Spleen (tissue), 7 donors: ENCODE results near the gene CHRM1.

ENCODE experiments used
- POLR2A ChIP-seq, 3 donors: fragments of 450-650 bp; IDR thresholded peaks; one replicate each; pipeline ENCODE4 v1.5.1; 2017; ENCODE audit warnings: antibody characterized with exemption in 3 of 3, mild to moderate bottlenecking in 1 of 3
- POLR2AphosphoS5 ChIP-seq, 3 donors: sonication (generic); formaldehyde crosslinking; IDR thresholded peaks; one replicate each; pipeline ENCODE4 v1.5.1; 2017; ENCODE audit warnings: antibody characterized with exemption in 3 of 3
- TF ChIP-seq, protein P1 (sequence below), 11 experiments: fragments of 200-600 bp in 7 of 11; fragments of 450-650 bp in 4 of 11; sonication (generic) in 4 of 11; IDR thresholded peaks in 8 of 11; conservative IDR thresholded peaks in 3 of 11; 1 replicate in 7 of 11; 2 replicates in 4 of 11; pipeline versions ENCODE4 v1.4.0 to v1.8.0; 2016 to 2021; ENCODE audit warnings: antibody characterized with exemption in 11 of 11, inconsistent platforms in 4 of 11, mild to moderate bottlenecking in 1 of 11
- donor health status: DM: no; HTN: no; CAD: no; lungs with moderate emphysema.
- donor health status: DM: no; HTN: no; CAD: no.
- donor health status: DM: no; HTN: no; CAD: no.

GRCh38 chr11:62925308-62925707 is 4.1 kb upstream of the CHRM1 start:
- TF ChIP-seq, protein P1, sequence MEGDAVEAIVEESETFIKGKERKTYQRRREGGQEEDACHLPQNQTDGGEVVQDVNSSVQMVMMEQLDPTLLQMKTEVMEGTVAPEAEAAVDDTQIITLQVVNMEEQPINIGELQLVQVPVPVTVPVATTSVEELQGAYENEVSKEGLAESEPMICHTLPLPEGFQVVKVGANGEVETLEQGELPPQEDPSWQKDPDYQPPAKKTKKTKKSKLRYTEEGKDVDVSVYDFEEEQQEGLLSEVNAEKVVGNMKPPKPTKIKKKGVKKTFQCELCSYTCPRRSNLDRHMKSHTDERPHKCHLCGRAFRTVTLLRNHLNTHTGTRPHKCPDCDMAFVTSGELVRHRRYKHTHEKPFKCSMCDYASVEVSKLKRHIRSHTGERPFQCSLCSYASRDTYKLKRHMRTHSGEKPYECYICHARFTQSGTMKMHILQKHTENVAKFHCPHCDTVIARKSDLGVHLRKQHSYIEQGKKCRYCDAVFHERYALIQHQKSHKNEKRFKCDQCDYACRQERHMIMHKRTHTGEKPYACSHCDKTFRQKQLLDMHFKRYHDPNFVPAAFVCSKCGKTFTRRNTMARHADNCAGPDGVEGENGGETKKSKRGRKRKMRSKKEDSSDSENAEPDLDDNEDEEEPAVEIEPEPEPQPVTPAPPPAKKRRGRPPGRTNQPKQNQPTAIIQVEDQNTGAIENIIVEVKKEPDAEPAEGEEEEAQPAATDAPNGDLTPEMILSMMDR (IDR thresholded peaks at IDR 0.05 in 8 of 11, conservative IDR thresholded peaks at IDR 0.05 in 3 of 11), result no peak
- TF ChIP-seq POLR2A (IDR thresholded peaks at IDR 0.05), result no peak
- no peak for TF ChIP-seq POLR2AphosphoS5 (IDR thresholded peaks at IDR 0.05)
